Ramos (cell line): ENCODE results near the gene DCAF11.
"Not testable (repeated sequence)": the region's sequence is repeated elsewhere in the genome, so short reads cannot be mapped to it uniquely, and the experiment has no call there.

Experiments
- in situ Hi-C: fragments of 300-500 bp; cut with MboI; formaldehyde crosslinking; loops from one replicate; pipeline ENCODE4 v1.14.3; 2022; ENCODE audit warnings: low sequenced_read_pairs; ENCODE audit not compliant: unreplicated experiment

The DCAF11 gene

GRCh38 chr14:24093901-24094840 is 20.4 kb upstream of the DCAF11 start, which contains the start of gene PCK2:
TSS of gene PCK2 (plus strand) at chr14:24094311. CDS start at chr14:24094406, 95 bp downstream.
- in situ Hi-C loops, result loop anchor here (25.0 kb wide), 1 partner anchor 107 kb away; the partner anchor contains the start of gene DHRS4L2

- in situ Hi-C loops, result loop anchor here (25.0 kb wide), 1 partner anchor 108 kb away; the partner anchor contains the start of gene DHRS4L2
Measured at GRCh38 chr14:24094841-24095270, 19.7 kb upstream of the DCAF11 start.

- in situ Hi-C loops, result loop anchor here (25.0 kb wide), 1 partner anchor 108 kb away; the partner anchor contains the start of gene DHRS4L2
Measured at GRCh38 chr14:24095271-24096068, 19.1 kb upstream of the DCAF11 start.

GRCh38 chr14:24096545-24097181 is 17.9 kb upstream of the DCAF11 start:
- in situ Hi-C loops, result loop anchor here (25.0 kb wide), 1 partner anchor 109 kb away; the partner anchor contains the start of gene DHRS4L2

- in situ Hi-C loops, result loop anchor here (25.0 kb wide), 1 partner anchor 111 kb away; the partner anchor contains the start of gene DHRS4L2
Measured at GRCh38 chr14:24098229-24098926, 16.2 kb upstream of the DCAF11 start.

- in situ Hi-C loops, result loop anchor here (25.0 kb wide), 1 partner anchor 112 kb away; the partner anchor contains the start of gene DHRS4L2
Measured at GRCh38 chr14:24098927-24099813, 15.4 kb upstream of the DCAF11 start.

GRCh38 chr14:24100197-24100981 is 14.2 kb upstream of the DCAF11 start:
- in situ Hi-C loops, result no loop called here

GRCh38 chr14:24100982-24101494 is 13.5 kb upstream of the DCAF11 start:
- in situ Hi-C loops, result no loop called here

- in situ Hi-C loops, result no loop called here
Measured at GRCh38 chr14:24102357-24103048, 12.1 kb upstream of the DCAF11 start.

GRCh38 chr14:24103451-24103850 is 11.1 kb upstream of the DCAF11 start:
- in situ Hi-C loops, result no loop called here

- in situ Hi-C loops, result not testable (repeated sequence)
Measured at GRCh38 chr14:24105609-24106239, 8.9 kb upstream of the DCAF11 start.

- in situ Hi-C loops, result no loop called here
Measured at GRCh38 chr14:24106672-24107271, 7.8 kb upstream of the DCAF11 start.

GRCh38 chr14:24108336-24108874 is 6.2 kb upstream of the DCAF11 start:
- in situ Hi-C loops, result no loop called here

GRCh38 chr14:24110060-24110459 is 4.5 kb upstream of the DCAF11 start:
- in situ Hi-C loops, result no loop called here

- in situ Hi-C loops, result no loop called here
Measured at GRCh38 chr14:24110523-24110922, 4.1 kb upstream of the DCAF11 start.

GRCh38 chr14:24113379-24113800 is 1.2 kb upstream of the DCAF11 start:
- in situ Hi-C loops, result no loop called here
